SU-DHL-6 (cell line): ENCODE results near the gene ZNF135.

ENCODE experiments used
- CTCF ChIP-seq: fragments of 200-600 bp; sonication (generic); IDR thresholded peaks from one replicate; pipeline ENCODE4 v1.5.1; 2017; ENCODE audit warnings: antibody characterized with exemption, mild to moderate bottlenecking, low read length, moderate library complexity; ENCODE audit not compliant: insufficient read depth, poor library complexity, severe bottlenecking
- EZH2phosphoT487 ChIP-seq: fragments of 200-600 bp; sonication (generic), shearing (Covaris generic); conservative IDR thresholded peaks from 2 replicates; pipeline ENCODE4 v1.6.1; 2018; ENCODE audit warnings: mild to moderate bottlenecking, antibody characterized with exemption, low read length, moderate library complexity, mixed read lengths

DNA sequence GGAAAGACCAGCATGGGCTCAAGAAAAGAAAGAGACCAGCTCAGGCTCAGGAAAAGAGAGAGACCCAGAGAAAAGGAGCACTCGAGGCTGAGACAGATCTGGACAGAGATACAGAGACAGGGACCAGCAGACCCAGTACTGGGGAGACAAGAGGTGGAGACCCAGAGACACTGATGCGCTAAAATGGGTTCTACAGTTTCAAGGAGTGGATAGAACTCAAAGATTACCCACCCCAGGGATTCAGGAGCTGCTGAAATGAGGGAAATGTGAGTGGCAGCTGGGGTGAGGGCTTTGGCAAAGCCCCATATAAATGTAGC is 39.6 kb downstream of the ZNF135 start:
- TF ChIP-seq CTCF: no peak
- no peak for TF ChIP-seq EZH2phosphoT487
